Measurements from ENCODE around the gene VAV1.

Gene VAV1, protein sequence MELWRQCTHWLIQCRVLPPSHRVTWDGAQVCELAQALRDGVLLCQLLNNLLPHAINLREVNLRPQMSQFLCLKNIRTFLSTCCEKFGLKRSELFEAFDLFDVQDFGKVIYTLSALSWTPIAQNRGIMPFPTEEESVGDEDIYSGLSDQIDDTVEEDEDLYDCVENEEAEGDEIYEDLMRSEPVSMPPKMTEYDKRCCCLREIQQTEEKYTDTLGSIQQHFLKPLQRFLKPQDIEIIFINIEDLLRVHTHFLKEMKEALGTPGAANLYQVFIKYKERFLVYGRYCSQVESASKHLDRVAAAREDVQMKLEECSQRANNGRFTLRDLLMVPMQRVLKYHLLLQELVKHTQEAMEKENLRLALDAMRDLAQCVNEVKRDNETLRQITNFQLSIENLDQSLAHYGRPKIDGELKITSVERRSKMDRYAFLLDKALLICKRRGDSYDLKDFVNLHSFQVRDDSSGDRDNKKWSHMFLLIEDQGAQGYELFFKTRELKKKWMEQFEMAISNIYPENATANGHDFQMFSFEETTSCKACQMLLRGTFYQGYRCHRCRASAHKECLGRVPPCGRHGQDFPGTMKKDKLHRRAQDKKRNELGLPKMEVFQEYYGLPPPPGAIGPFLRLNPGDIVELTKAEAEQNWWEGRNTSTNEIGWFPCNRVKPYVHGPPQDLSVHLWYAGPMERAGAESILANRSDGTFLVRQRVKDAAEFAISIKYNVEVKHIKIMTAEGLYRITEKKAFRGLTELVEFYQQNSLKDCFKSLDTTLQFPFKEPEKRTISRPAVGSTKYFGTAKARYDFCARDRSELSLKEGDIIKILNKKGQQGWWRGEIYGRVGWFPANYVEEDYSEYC

DNA sequence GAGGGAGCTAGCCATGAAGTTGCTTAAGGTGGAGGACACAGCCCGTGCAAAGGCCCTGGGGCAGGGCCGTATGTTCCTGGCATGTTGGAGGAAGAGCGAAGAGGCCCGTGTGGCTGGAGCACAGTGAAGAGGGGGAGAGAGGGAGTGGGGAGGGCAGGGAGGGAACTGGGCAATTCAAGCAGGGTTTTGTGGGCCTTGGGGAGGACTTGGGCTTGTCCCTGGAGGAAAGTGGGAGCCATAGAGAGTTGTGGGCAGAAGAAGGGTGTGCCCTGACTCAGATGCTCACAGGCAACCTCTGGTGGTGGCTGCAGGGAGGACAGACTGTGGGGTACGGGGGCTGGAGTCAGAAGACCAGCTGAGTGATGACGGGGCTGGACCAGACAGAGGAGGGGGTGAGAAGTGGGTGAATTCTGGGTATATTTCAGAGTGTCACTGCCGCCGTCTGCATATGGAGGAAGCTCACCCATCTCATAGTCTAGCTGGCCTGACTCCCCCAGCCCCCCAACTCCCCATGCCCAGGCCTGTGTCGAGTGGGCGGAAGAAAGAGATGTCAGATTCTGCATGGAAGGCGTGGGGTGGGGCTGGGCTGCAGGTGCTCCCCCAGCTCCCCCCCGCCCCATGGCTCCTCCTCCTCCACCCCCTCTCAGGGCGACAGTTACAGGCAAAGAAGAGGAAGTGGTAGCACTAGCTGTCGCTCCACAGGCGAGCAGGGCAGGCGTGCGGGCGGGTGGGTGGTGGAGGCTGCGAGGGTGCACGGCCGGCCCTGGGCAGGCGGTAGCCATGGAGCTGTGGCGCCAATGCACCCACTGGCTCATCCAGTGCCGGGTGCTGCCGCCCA, at the start of gene VAV1:
Gene VAV1 (plus strand): TSS at position 681 of the 838 bp plus-strand sequence. CDS start 100 bp downstream, at position 781.
- DNase-seq (ENCODE audit: low read depth): no peak

DNA sequence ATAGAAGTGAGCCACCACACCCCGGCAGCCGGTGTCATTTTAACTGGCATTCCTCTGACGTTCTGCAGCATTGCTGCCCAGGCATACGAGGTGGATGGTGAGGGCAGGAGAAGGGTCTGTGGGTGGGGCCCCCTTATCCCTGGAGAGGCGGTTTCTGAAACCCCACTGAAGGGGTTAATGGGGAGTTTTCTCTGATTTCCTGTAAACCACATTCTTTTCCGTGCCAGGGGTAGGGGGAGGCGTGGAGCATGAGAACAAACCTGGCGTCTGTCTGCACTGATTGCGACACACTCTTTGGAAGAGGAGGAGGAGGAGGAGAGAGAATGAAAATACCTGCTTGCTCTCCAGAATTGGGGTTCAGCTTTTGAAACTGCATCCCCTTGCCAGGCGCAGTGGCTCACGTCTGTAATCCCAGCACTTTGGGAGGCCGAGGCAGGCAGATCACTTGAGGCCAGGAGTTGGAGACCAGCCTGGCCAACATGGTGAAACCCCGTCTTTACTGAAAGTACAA, 49.3 kb upstream of the VAV1 start:
- DNase-seq (ENCODE audit: low read depth): no peak

DNA sequence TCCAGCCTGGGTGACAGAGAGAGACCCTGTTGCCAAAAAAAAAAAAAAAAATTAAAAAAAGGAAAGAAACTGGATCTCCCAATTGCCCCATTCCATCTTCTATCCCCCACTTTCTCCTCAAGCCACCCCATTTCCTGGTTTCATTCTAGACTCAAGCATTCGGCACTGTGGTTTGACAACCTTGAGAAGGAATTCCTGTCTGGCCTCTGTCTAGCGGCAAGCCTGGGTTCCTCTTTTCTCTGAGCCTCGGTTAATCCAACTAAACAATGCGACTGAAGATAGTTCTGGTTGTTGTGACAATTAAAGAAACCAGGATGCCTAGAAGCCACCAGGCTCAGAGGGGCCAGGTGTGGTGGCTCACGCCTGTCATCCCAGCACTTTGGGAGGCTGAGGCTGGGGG, 48.8 kb upstream of the VAV1 start:
- DNase-seq (ENCODE audit: low read depth): no peak

DNA sequence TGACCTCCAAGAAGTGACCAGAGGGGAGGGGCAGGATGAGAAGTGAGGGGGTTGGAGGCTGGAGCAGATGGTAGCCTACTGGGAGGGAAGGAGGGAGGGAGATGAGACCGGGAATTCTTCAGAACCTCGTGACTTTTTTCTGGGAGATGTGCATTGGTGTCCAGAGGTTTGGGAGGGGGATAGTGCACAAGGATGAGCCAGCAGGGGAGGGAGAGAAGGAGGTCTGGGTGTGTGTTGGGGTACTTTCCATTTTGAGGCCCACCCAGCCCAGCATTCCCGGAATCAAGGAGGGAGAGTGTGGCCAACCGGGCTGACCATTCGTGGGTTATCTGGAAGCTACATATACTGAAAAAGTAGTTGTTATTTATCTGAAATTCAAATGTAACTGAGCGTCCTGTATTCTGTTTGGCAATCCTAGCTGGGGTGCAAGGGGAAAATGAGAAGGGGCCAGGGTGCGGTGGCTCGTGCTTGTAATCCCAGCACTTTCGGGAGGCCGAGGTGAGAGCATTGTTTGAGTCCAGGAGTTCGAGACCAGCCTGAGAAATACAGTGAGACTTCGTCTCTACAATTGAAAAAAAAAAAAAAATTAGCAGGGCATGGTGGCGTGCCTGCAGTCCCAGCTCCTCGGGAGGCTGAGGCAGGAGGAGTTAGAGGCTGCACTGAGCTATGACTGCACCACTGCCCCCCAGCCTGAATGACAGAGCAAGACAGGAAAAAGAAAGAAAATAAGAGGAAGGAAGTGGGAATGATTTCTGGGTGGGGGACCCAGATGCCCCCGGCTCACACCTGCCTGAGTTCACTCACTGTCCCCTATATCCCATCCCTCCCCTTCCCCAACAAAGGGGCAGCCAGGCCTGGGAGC, 47.6 kb upstream of the VAV1 start:
- no peak for DNase-seq (ENCODE audit: low read depth)

DNA sequence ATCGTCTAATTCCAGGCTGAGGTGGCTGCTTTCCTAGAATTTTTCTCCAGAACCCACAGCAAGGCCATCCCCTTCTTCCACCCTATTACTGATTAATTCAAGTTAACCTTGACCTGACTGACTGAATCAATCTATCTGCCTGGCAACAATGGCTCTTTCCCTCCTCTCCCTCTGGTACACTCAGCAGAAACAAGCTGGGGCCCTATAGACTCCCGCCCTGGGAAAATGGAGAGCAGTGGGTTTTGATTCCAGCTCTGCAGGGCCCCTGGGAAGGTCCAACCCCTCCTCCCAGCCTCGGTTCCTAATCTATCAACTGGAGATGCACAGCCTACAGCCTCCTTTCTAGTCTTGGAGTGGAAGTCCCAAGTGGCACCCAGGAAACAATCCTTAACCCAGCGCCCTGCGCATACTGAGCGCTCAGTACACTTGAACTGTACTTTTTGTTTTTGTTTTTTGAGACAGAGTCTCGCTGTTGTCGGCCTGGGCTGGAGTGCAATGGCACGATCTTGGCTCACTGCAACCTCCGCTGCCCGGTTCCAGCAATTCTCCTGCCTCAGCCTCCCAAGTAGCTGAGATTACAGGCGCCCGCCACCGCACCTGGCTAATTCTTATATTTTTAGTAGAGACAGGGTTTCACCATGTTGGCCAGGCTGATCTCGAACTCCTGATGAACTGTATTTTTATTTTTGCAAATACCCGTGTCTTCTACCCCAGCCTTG, 46.8 kb upstream of the VAV1 start:
- no peak for DNase-seq (ENCODE audit: low read depth)

DNA sequence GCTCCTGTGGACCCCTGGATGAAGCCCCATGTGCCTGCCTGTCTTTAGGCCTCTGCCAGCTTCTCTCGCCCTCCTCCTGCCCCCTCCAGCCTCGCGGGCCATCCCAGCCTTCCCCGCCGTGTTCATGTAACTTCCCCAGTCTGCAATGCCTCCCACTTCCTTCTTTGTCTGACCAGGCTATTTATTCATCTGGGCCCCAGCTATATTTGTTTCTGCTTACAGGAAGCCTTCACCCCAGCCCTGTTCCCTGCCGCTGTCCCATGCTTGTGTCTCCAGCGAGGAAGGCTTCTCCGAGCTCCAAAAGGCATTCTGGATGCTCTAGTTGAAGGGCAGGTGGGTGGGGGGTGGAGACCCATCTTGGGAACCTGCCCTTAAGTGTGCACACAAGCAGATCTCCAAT, 44.2 kb upstream of the VAV1 start:
- no peak for DNase-seq (ENCODE audit: low read depth)

DNA sequence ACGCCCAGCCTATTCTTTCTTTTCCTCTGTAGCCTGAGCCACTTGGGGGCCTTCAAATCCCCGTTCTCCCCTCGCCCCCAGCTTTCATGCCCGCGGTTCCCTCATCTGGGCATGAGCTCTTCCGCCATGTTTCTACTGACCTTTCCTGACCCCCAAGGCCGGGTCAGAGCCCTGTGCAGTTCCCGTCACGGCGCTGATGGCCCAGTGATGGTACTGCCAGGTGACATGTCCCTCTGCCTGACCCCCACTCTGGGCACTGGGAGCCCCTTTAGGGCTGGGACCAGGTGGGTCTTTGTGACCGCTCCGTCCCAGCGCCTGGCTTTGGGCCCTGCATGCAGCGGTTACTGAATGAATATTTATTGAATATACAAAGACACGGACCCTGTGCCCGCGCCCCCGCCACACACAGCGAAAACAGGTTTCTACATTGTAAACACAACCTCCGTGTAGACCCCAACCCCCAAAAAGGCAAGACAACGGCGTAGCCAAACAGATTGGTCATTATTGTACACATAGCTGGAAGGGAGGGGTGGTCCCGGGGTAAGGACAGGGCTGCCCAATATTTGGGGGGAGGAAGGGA, 42.8 kb upstream of the VAV1 start:
- no peak for DNase-seq (ENCODE audit: low read depth)

DNA sequence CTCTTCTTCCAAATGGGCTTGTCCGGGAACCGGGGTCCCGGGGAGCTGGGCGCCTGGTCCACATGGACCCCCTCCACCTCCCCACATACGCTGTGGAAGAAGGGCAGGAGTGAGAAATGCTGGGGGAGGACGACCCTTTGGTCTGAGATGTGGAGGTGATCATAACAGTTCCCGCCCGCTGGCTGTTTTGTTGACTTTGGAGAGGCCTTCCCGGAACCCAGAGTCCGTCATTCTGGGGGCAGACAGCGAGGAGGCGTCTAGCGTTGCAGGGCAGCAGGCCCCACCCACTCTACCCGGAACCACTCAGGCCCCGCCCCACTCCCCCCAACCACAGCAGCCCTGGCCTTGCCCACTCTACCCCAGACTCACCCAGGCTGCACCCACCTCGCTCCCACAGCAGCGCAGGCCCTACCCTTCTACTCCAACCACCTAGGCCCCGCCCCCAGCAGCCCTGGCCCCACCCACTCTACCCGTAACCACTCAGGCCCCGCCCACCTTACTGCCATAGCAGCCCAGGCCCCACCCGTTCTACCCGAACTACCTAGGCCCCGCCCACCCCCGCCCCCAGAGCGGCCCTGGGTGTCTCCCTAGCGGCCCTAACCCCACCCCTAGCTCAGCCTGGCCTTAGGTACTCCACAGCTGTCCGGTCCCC, 42.2 kb upstream of the VAV1 start:
- no peak for DNase-seq (ENCODE audit: low read depth)

DNA sequence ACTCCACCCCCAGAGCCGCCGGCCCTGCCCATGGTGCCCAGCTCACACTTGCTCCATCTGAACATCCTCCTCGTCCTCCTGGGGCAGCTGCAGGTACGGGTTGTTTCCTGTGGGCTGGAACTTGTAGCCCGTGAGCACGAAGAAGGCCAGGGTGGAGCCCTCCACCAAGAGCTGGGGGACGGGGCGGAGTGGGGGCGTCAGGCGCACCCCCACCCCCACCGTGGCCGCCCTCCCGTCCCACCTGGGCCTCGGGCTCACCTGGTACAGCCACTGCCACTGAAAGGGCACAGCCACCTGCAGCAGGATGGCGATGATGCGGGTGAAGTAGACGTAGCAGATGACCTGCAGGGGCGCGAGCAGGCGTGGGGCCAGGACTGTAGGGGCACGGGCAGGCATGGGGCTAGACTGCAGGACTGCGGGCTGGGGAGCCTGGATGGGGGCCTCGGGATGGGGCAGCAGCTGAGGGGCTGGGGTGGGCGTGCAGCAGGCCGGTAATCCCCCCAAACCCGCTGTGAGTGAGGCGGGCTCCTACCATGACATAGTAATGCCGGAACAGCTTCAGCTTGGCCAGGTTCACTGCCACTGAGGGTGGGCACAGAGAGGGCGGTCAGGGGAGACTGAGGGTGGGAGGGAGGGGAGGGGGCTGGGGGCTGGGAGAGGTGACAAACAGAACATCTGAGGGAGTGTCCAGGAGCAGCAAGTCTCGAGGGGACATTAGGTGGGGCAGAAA, 41.4 kb upstream of the VAV1 start:
- no peak for DNase-seq (ENCODE audit: low read depth)

DNA sequence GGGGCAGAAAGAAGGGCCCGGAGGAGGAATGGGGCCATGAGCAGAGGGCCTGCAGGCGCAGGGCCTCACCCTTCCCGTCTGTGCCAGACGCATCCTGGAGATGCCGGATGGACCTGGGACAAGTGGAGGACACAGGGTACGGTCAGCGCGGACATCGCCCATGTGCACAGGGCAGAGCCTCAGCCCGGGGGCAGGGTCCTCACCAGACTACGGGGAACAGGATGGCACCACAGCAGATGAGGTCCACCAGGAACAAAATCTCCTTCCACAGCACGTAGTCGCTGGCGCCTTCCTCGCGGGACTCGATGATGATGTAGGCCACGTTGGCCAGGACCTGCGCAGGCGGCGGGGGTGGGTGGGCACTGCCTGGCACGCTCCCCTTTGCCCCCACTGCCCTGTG, 40.7 kb upstream of the VAV1 start:
- DNase-seq (ENCODE audit: low read depth): no peak

DNA sequence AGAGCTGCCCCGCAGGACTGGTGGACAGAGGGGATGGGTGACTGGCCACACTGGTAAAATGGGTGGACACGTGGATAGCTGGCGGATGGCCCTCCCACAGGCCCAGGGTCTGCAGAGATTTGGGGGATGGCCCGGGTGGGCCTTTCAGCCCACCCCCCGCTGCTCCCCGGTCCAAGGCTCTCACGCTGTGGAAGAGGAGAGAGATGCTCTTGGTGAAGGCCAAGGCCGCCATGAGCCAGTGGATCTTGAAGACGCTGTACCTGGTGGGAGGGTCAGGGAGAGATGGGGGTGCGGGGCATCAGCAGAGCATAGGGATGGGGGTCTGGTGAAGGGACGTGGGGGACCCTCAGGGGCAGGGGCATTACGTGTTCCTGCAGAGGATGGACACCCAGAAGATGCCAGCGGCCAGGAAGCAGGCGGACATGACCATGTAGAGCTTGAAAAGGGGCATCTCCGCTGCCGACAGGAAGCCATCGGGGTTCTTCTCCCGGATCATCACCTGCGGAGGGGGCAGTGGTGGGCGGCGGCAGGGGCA, 39.6 kb upstream of the VAV1 start:
- DNase-seq (ENCODE audit: low read depth): no peak

DNA sequence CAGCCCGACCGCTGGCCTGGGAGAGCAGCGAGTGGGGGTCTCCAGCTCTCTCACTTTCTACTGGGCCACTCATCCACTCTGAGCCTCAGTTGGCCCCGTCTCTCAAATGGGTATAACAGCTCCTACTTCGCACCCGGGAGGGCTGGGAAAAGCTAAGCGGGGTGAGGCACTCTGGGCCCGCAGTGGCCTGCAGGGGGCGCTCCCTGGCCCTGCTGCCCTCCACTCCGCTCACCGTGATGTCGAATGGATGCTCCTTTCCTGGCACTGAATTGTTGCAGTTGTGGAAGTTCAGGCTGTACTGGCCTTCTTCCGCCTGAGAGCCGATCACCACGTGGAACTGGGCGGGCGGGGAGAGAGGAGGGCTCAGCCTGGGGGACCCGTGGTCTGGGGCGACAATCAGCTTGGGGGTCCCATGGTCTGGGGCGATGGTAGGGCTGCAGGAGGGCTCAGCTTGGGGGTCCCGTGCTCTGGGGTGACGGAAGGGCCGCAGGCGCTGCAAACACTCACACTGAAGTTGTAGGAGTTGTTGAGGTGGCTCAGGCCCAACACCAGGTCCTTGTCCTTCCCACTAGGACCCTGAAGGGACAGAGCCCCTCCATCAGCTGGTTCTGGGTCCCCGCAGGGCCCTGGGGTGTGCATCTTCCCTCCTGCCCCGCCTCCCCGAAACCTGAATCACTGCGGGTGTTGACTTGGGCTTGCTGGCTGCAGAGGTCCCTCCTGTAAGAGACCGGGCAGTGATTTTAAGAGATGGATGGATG, 39.0 kb upstream of the VAV1 start:
- no peak for DNase-seq (ENCODE audit: low read depth)

DNA sequence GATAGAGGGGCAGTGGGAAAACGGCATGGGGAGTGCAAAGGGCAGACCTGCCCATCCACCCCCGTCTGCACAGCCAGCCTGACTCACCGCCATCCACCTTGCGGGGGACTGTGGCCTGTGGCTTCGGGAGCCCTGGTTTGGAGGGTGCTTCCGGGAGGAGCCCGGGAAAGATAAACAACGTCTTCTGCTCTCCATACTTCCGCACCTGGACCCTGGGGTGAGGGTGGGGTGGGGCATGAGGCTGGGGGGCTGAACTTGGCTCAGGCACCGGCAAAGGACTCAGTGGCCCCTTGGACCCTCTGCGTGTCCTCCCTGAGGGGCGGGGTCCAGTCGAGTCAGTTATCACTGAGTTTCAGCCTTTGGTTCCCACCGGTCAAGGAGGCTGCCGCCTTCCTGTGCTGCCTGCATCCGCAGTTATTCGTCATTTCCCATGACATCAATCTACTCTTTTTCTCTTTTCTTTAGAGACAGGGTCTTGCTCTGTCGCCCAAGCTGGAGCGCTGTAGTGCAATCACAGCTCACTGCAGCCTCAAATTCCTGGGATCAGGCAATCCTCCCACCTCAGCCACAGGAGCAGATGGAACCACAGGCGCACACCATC, 38.3 kb upstream of the VAV1 start:
- no peak for DNase-seq (ENCODE audit: low read depth)

DNA sequence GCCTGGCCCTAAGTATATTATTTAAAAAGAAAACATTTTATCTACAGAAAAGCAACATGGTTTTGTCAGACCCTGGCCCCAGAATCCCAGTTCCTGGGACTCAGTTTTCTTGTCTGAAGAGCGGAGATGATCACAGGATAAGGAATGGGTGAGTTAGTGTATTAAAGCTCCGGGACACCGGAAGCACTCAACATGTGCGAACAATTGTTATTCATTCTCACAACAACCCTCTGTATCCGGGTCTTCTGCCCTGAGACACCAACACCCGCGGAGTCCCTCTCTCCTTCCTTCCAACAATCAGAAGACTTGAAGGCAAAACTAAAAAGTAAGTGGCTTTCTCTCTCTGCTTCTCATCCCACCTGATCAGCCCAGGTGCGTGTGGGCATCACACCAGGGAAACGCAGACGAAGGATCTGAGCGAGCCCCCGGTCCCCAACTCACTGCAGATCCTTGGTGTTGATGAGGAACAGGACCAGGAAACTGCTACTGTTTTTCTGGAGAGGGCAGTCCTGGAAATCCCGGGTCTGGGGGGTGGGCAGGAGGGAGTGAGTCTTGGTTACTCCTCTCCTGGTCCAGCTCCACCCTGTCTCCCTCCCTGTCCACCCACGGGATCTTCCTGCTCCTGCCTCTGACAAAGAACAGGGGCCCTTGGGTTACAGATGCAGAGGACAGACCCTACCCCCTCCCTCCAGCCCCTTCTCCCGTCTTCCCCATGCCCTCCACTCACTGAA, 37.2 kb upstream of the VAV1 start:
- DNase-seq (ENCODE audit: low read depth): no peak

DNA sequence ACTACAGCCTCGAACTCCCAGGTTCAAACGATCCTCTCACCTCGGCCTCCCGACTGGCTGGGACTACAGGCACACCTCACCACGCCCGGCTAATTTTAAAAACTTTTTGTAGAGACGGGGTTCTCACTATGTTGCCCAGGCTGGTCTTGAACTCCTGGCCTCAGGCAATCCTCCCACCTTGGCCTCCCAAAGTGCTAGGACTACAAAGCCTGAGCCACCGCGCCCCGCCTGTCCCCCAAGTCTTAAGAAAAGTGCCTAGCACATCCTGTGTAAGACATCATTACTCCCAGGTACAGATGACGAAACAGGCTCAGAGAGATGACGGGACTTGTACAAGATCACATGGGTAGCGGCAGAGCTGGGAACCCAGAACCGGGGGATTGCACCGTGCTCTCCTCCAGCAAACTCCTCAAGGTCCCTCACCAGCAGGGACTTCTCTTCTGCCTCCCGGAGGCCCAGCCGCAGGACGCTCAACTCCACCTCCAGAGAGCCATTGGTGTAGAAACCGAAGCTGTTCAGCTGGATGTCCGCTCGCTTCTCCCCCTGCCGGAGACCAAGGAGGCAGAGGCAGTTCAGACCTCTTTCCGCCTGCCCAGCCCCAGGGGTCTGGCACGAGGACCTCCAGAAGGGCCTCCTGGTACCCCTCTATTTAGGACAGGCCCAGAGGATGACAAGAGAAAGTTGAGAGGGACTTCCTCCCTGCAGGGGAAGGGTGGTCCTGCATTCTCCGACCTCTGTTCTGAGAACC, 36.2 kb upstream of the VAV1 start:
- no peak for DNase-seq (ENCODE audit: low read depth)

DNA sequence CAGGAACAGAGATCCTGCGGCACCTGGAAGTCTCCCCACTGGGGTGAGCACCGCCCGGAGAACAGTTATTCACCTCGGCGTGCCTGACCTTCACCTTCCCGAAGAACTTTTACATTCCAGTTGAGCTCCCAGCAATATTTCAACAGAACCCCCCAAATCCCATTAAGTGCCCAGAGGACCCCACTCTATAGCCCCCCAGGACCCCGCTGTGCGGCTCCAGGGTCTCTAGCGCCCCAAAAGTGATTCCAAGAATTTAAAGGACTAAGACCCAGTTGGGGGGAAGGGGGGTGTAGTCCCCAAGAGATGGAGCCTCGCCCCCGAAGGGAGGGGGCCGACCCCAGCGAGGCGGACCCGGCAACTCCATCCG, 35.6 kb upstream of the VAV1 start:
- no peak for DNase-seq (ENCODE audit: low read depth)
